GM21367 (cell line): ENCODE measurements around the gene IL1RL1.

Experiments used
- ATAC-seq: cut with Tn5 transposase; IDR thresholded peaks from one replicate; pipeline ENCODE4 v1.9.1; 2021; ENCODE audit not compliant: unreplicated experiment

The IL1RL1 gene

GRCh38 chr2:102334486-102334885 lies 23.1 kb downstream of the IL1RL1 start:
- ATAC-seq, result no peak

- no peak for ATAC-seq
Observed at GRCh38 chr2:102335871-102336366, 24.6 kb downstream of the IL1RL1 start.

GRCh38 chr2:102336502-102336945 lies 25.2 kb downstream of the IL1RL1 start:
- no peak for ATAC-seq

GRCh38 chr2:102337012-102337411 lies 25.6 kb downstream of the IL1RL1 start:
- ATAC-seq, result no peak

GRCh38 chr2:102337481-102338386 lies 26.4 kb downstream of the IL1RL1 start:
- no peak for ATAC-seq

- ATAC-seq, result no peak
Observed at GRCh38 chr2:102340778-102341177, 29.4 kb downstream of the IL1RL1 start.

- no peak for ATAC-seq
Observed at GRCh38 chr2:102342888-102343287, 31.5 kb downstream of the IL1RL1 start.

- ATAC-seq, result no peak
Observed at GRCh38 chr2:102344397-102344796, 33.0 kb downstream of the IL1RL1 start.

GRCh38 chr2:102345329-102345920 lies 34.1 kb downstream of the IL1RL1 start:
- no peak for ATAC-seq

GRCh38 chr2:102346381-102347130 lies 35.2 kb downstream of the IL1RL1 start:
- no peak for ATAC-seq

- ATAC-seq, result no peak
Observed at GRCh38 chr2:102350137-102350793, 38.9 kb downstream of the IL1RL1 start.

GRCh38 chr2:102355526-102356380 lies 44.4 kb downstream of the IL1RL1 start, which contains the start of gene IL18R1:
Gene IL18R1 (plus strand): TSS chr2:102355796. CDS start chr2:102362661, 6,865 bp downstream.
- ATAC-seq, result peak; percentile 90

- no peak for ATAC-seq
Observed at GRCh38 chr2:102356381-102356712, 45.0 kb downstream of the IL1RL1 start.

GRCh38 chr2:102356741-102357140 lies 45.4 kb downstream of the IL1RL1 start:
- ATAC-seq, result no peak

GRCh38 chr2:102357937-102358336 lies 46.6 kb downstream of the IL1RL1 start:
- ATAC-seq, result no peak

- no peak for ATAC-seq
Observed at GRCh38 chr2:102358496-102358895, 47.1 kb downstream of the IL1RL1 start.

- no peak for ATAC-seq
Observed at GRCh38 chr2:102359527-102359926, 48.2 kb downstream of the IL1RL1 start.

- no peak for ATAC-seq
Observed at GRCh38 chr2:102361632-102362241, 50.4 kb downstream of the IL1RL1 start.

- ATAC-seq, result no peak
Observed at GRCh38 chr2:102365763-102366162, 54.4 kb downstream of the IL1RL1 start.
